Endothelial cell of umbilical vein (primary cell): ENCODE data around the gene ULK4. TPM values are rescaled to one million over a fixed set of nuclear protein-coding genes. Genes with fewer than 3 reads are reported as not detected.

Source experiments
- BruUV-seq: library from RNA; stranded (reverse); fragments of 400-500 nt; replicated peaks from 2 replicates; lab custom pipeline; 2021; lab: Mats Ljungman, UMichigan
- CTCF ChIA-PET: fragments of 300-600, 350-600 bp; sonication (Branson Sonifier 250); formaldehyde crosslinking; loops from one replicate; lab custom pipeline; 2021; ENCODE audit warnings: antibody characterized with exemption, inconsistent platforms; lab: Charles Lee
- POLR2A ChIA-PET: fragments of 300-600, 350-600 bp; sonication (Branson Sonifier 250); formaldehyde crosslinking; loops from one replicate; lab custom pipeline; 2021; ENCODE audit warnings: antibody characterized with exemption, inconsistent platforms; lab: Charles Lee
- DNase-seq: peaks from one replicate; pipeline ENCODE4 v3.0.0-alpha.2; 2011; ENCODE audit warnings: low read depth, low spot score
- FAIRE-seq: peaks from 2 replicates; lab custom pipeline; 2011; peaks lifted over from hg19 to GRCh38; lab: Jason Lieb, UNC
- H2AFZ ChIP-seq: 2 replicates; pipeline ENCODE4 v1.6.0; 2012; ENCODE audit warnings: low read depth, low read length, control low read depth, inconsistent platforms
- H3K27ac ChIP-seq: 2 replicates; pipeline ENCODE4 v1.5.1; 2011; ENCODE audit warnings: low read depth, mild to moderate bottlenecking, control low read depth, low read length, moderate library complexity; ENCODE audit not compliant: insufficient read depth
- H3K27me3 ChIP-seq, 2 experiments: 2 replicates each; pipeline versions ENCODE4 v1.6.0 to v1.6.1; 2011; ENCODE audit warnings: low read length in 2 of 2, mixed read lengths in 1 of 2; ENCODE audit not compliant: control insufficient read depth in 2 of 2, insufficient read depth in 2 of 2
- H3K36me3 ChIP-seq, 2 experiments: 2 replicates in 1 of 2; 3 replicates in 1 of 2; pipeline ENCODE4 v1.5.1; 2011; ENCODE audit warnings: low read length in 2 of 2, mild to moderate bottlenecking in 1 of 2, moderate library complexity in 1 of 2; ENCODE audit not compliant: control insufficient read depth in 2 of 2, insufficient read depth in 2 of 2; ENCODE audit errors: extremely low read depth in 1 of 2
- H3K4me1 ChIP-seq: 3 replicates; pipeline ENCODE4 v1.5.1; 2011; ENCODE audit warnings: mild to moderate bottlenecking, low read length; ENCODE audit not compliant: control insufficient read depth, insufficient read depth; ENCODE audit errors: extremely low read depth
- H3K4me2 ChIP-seq: 2 replicates; pipeline ENCODE4 v1.6.1; 2011; ENCODE audit warnings: low read length, control low read depth, mixed read lengths; ENCODE audit not compliant: insufficient read depth
- H3K4me3 ChIP-seq, 3 experiments: fragments of 200-600 bp in 1 of 3; sonication (generic), shearing (Covaris generic) in 1 of 3; replicated peaks in 1 of 3; 2 replicates each; pipeline ENCODE4 v1.5.1; 2011 to 2016; ENCODE audit warnings: control low read depth in 3 of 3, low read length in 3 of 3, mild to moderate bottlenecking in 2 of 3, inconsistent platforms in 1 of 3, low read depth in 1 of 3, moderate library complexity in 1 of 3; ENCODE audit not compliant: insufficient read depth in 1 of 3
- H3K79me2 ChIP-seq: 2 replicates; pipeline ENCODE4 v1.6.0; 2012; ENCODE audit warnings: low read length, inconsistent platforms; ENCODE audit not compliant: control insufficient read depth, insufficient read depth
- H3K9ac ChIP-seq: replicated peaks from 2 replicates; pipeline ENCODE3; 2011; ENCODE audit warnings: low read length, control low read depth; ENCODE audit not compliant: insufficient read depth; ENCODE audit errors: extremely low read depth
- H3K9me1 ChIP-seq: replicated peaks from 3 replicates; pipeline ENCODE4 v1.6.0; 2011; ENCODE audit warnings: mild to moderate bottlenecking, low read length; ENCODE audit not compliant: control insufficient read depth, insufficient read depth; ENCODE audit errors: extremely low read depth
- H3K9me3 ChIP-seq: replicated peaks from 2 replicates; pipeline ENCODE4 v1.5.1; 2012; ENCODE audit warnings: low read length, inconsistent platforms; ENCODE audit not compliant: control insufficient read depth, insufficient read depth
- H4K20me1 ChIP-seq: replicated peaks from 2 replicates; pipeline ENCODE3; 2011; ENCODE audit warnings: mild to moderate bottlenecking, low read length; ENCODE audit not compliant: control insufficient read depth, insufficient read depth; ENCODE audit errors: extremely low read depth
- EZH2 ChIP-seq: IDR thresholded peaks from 2 replicates; pipeline ENCODE4 v1.6.1; 2012; ENCODE audit warnings: borderline replicate concordance, low read depth, mild to moderate bottlenecking, moderate library complexity, low read length, inconsistent platforms; ENCODE audit not compliant: severe bottlenecking
- FOS ChIP-seq: IDR thresholded peaks from 2 replicates; pipeline ENCODE4 v1.6.1; 2011; ENCODE audit warnings: mild to moderate bottlenecking, low read length, moderate library complexity, borderline replicate concordance; ENCODE audit not compliant: insufficient read depth
- JUN ChIP-seq: IDR thresholded peaks from 2 replicates; pipeline ENCODE4 v1.6.1; 2011; ENCODE audit warnings: borderline replicate concordance, low read depth; ENCODE audit not compliant: insufficient read length, insufficient read depth
- MYC ChIP-seq: IDR thresholded peaks from one replicate; pipeline ENCODE4 v1.6.1; 2011; ENCODE audit warnings: mild to moderate bottlenecking, low read depth, low read length
- POLR2A ChIP-seq: IDR thresholded peaks from 2 replicates; pipeline ENCODE4 v1.6.1; 2012; ENCODE audit warnings: low read depth, mild to moderate bottlenecking, control low read depth, low read length
- POLR2AphosphoS5 ChIP-seq: IDR thresholded peaks from 2 replicates; pipeline ENCODE4 v1.6.1; 2012; ENCODE audit warnings: low read depth, mild to moderate bottlenecking, control low read depth, low read length, moderate library complexity; ENCODE audit not compliant: insufficient read depth
- dilution Hi-C: fragments of 300-500 bp; cut with MboI; formaldehyde crosslinking; loops from one replicate; pipeline ENCODE4 v1.15.0; 2019; ENCODE audit warnings: low sequenced_read_pairs; ENCODE audit not compliant: extremely low pct_ligation_motif_present
- intact Hi-C: fragments of 100-400 bp; cut with micrococcal nuclease; formaldehyde crosslinking; loops from one replicate; pipeline ENCODE4 v1.10.0; 2022
- polyA plus RNA-seq, 4 experiments: library from polyadenylated mRNA; depleted of rRNA in 3 of 4; stranded (reverse) in 3 of 4; unstranded in 1 of 4; fragments of >200 nt; gene quantifications; 2 replicates each; pipeline versions ENCODE4 v1.2.1 to v1.2.3, GENCODE V29; 2011 to 2012; ENCODE audit warnings: missing spikeins in 1 of 4
- total RNA-seq: library from RNA; stranded (reverse); gene quantifications from 2 replicates; pipeline ENCODE4 v1.2.3, GENCODE V29; 2021
- TF ChIP-seq, protein P1 (sequence below), 2 donors: IDR thresholded peaks; 1 replicate in 1 of 2; 2 replicates in 1 of 2; pipeline ENCODE4 v1.5.1; 2011; ENCODE audit warnings: low read length in 2 of 2, mild to moderate bottlenecking in 2 of 2, moderate library complexity in 2 of 2, control low read depth in 1 of 2, inconsistent platforms in 1 of 2, low read depth in 1 of 2; ENCODE audit not compliant: insufficient read depth in 1 of 2; ENCODE audit errors: extremely low read depth in 1 of 2

ULK4 gene
- total and polyA plus RNA-seq, 2 donors (not counting 3 experiments of a cell fraction or from before 2014, with no cell fraction given): 3.3 to 16.0 TPM

DNA sequence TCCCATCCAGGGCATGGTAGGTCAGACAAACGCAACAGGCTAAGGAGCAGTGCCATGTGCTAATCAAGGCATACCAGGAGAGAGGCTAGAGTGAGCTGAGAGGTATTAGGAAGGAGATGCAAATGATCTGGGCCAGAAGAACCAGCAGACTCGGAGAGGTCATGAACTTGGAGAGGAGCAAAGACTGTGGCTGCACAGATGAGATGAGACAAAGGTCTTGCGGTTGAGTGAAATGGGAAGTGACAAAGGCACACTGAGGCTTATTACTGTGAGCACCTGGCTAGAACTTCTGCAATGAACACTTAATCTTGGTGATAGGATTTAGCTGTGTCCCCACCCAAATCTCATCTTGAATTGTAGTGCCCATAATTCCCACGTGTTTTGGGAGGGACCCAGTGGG is 380.2 kb downstream of the ULK4 start:
- POLR2A ChIA-PET: no interaction called here
- Histone ChIP-seq H3K9me1 (no peaks in the 10 kb centered on the region), H3K9ac (no peak overlapping the region), H3K9me3 (no peaks in the 10 kb centered on the region), H3K27ac (no peak overlapping the region), H2AFZ (no peak overlapping the region), H3K79me2 (no peaks in the 10 kb centered on the region), H3K27me3 (no peaks in the 10 kb centered on the region), H3K36me3 (no peaks in the 10 kb centered on the region), H3K4me1 (no peaks in the 10 kb centered on the region), H3K4me3 (no peak overlapping the region), H3K4me2 (no peak overlapping the region), H4K20me1 (no peaks in the 10 kb centered on the region)
- CTCF ChIA-PET: no interaction called here
- intact Hi-C loops (no loop called here), dilution Hi-C loops (no loop called here)
- BruUV-seq: no TSS peak
- DNase-seq (no peak), FAIRE-seq (no peak)
- TF ChIP-seq FOS (no peak), MYC (no peak), JUN (no peak), POLR2A (no peak), POLR2AphosphoS5 (no peak), EZH2 (no peak)
- TF ChIP-seq, protein P1, sequence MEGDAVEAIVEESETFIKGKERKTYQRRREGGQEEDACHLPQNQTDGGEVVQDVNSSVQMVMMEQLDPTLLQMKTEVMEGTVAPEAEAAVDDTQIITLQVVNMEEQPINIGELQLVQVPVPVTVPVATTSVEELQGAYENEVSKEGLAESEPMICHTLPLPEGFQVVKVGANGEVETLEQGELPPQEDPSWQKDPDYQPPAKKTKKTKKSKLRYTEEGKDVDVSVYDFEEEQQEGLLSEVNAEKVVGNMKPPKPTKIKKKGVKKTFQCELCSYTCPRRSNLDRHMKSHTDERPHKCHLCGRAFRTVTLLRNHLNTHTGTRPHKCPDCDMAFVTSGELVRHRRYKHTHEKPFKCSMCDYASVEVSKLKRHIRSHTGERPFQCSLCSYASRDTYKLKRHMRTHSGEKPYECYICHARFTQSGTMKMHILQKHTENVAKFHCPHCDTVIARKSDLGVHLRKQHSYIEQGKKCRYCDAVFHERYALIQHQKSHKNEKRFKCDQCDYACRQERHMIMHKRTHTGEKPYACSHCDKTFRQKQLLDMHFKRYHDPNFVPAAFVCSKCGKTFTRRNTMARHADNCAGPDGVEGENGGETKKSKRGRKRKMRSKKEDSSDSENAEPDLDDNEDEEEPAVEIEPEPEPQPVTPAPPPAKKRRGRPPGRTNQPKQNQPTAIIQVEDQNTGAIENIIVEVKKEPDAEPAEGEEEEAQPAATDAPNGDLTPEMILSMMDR (IDR thresholded peaks at IDR 0.05; ENCODE audit: extremely low read depth in 1 of 2, insufficient read depth in 1 of 2, low read depth in 1 of 2, low read length in 2 of 2): no peak
